HFFc6 (cell line): ENCODE results near the gene VSIG10L2. TPM values are rescaled to one million over a fixed set of nuclear protein-coding genes. Genes with fewer than 3 reads are reported as not detected.

Source experiments
- DNase-seq: peaks from one replicate; pipeline ENCODE4 v3.0.0-alpha.2; 2018
- H3K27ac Mint-ChIP-seq: 2 replicates; pipeline ENCODE4 v1.8.0; 2020; ENCODE audit warnings: mild to moderate bottlenecking, mixed read lengths
- H3K27me3 Mint-ChIP-seq: 2 replicates; pipeline ENCODE4 v1.8.0; 2021; ENCODE audit warnings: mild to moderate bottlenecking, moderate library complexity, mixed read lengths; ENCODE audit not compliant: insufficient read depth
- H3K36me3 Mint-ChIP-seq: 2 replicates; pipeline ENCODE4 v1.8.0; 2021; ENCODE audit warnings: low read depth, mixed read lengths
- H3K4me1 Mint-ChIP-seq: 2 replicates; pipeline ENCODE4 v1.8.0; 2020; ENCODE audit warnings: low read depth, mixed read lengths
- H3K4me3 Mint-ChIP-seq: 2 replicates; pipeline ENCODE4 v1.8.0; 2020; ENCODE audit warnings: mild to moderate bottlenecking, moderate library complexity, mixed read lengths
- H3K9me3 Mint-ChIP-seq: 2 replicates; pipeline ENCODE4 v1.8.0; 2020; ENCODE audit warnings: mild to moderate bottlenecking, mixed read lengths
- total RNA-seq, 6 experiments: library from RNA; stranded (reverse); fragmentation: NEBNext Ultra II Directional; extraction: Animal tissue kit (Norgen Biotek cat#: 25700); gene quantifications; 2 replicates in 1 of 6; 3 replicates in 5 of 6; pipeline ENCODE4 v1.2.3, GENCODE V29; 2021
- TF ChIP-seq, protein P1 (sequence below): fragments of 200-600 bp; sonication (generic); IDR thresholded peaks from 2 replicates; pipeline ENCODE4 v1.5.0; 2021; ENCODE audit warnings: antibody characterized with exemption, mild to moderate bottlenecking

The VSIG10L2 gene
- total RNA-seq, 6 experiments from 2014 or later = not detected

DNA sequence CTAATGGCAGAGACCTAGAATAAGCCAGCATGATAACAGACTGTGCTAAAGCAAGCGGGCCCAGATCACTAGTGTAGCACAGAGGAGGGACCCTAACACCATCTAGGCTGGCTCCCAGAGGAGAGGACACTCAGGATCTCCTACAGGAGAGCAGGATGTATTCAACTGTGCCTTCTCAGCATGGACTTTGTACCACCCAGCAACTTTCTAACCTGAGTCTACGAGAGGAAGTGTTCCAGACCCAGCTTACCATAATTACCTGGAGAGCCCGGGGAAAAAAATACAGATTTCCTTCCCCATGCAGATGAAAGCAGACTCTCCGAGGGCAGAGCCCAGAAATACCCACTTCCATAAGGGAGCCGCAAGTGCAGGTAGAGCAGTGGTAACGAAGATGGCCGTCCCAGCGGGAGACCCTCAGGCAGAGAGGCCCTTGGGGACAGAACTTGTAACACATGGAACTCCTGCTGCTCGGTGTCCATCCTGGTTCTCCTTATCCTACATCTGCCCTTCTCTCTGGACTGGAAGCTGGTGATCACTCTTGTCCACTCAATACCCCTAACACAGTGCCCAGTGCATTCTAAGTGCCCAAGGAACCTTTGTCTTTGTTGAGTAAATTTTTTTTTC, 21.3 kb upstream of the VSIG10L2 start:
- no peak overlapping the region for H3K27ac Mint-ChIP-seq
- no peaks in the 10 kb centered on the region for H3K4me1 Mint-ChIP-seq
- no peaks in the 10 kb centered on the region for H3K36me3 Mint-ChIP-seq
- H3K4me3 Mint-ChIP-seq = no peak overlapping the region
- TF ChIP-seq, protein P1, sequence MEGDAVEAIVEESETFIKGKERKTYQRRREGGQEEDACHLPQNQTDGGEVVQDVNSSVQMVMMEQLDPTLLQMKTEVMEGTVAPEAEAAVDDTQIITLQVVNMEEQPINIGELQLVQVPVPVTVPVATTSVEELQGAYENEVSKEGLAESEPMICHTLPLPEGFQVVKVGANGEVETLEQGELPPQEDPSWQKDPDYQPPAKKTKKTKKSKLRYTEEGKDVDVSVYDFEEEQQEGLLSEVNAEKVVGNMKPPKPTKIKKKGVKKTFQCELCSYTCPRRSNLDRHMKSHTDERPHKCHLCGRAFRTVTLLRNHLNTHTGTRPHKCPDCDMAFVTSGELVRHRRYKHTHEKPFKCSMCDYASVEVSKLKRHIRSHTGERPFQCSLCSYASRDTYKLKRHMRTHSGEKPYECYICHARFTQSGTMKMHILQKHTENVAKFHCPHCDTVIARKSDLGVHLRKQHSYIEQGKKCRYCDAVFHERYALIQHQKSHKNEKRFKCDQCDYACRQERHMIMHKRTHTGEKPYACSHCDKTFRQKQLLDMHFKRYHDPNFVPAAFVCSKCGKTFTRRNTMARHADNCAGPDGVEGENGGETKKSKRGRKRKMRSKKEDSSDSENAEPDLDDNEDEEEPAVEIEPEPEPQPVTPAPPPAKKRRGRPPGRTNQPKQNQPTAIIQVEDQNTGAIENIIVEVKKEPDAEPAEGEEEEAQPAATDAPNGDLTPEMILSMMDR = no peak
- DNase-seq = no peak
- peaks cover 38% of the 10 kb centered on the region for H3K27me3 Mint-ChIP-seq
- no peaks in the 10 kb centered on the region for H3K9me3 Mint-ChIP-seq

DNA sequence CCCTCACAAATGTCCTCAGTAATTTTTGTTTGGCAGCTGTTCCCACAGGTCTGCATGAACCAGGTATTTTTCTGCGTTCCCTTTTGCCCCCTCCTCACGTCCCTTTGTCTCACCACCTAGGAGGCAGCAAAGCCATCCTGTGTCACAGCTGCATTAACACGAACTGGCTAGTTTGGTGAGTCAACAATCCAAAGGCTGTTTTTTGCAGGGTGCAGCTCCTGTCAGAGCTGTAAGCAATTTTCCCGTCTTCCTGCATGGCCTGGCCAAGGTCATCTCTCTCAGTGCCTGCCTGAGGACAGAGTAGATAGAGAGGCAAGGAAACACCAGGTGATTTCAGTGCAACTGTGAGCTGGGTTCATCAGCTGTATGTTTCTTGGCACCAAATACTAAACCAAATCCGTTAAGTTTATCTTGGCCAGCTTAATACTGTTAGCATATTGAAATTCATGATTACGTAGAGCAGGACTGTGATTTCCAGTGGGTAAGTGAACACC, 20.6 kb upstream of the VSIG10L2 start:
- Mint-ChIP-seq H3K36me3 (no peaks in the 10 kb centered on the region), H3K9me3 (no peaks in the 10 kb centered on the region)

DNA sequence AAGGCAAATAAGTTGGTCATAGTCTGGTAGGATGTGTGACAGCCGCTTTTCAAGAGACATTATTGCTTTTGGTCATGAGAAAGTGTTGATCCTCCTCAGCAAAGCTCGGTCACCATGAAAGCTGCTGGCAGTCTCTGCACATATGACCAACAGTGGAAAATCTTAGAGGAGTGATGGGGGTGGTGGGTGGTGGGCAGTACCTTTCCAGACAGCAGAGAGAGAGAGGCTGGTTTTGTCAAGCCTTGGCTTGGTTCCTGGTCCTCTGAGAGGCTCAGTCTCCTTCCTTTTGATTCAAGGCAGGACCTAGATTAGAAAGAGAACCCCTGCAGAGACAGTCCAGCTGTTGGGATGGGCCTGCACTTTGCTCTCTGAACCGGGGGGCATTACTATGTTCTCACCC, 20.0 kb upstream of the VSIG10L2 start:
- H3K27ac Mint-ChIP-seq = no peak overlapping the region
- no peaks in the 10 kb centered on the region for H3K4me1 Mint-ChIP-seq
- DNase-seq = no peak
- H3K4me3 Mint-ChIP-seq = no peak overlapping the region
- TF ChIP-seq, protein P1 = no peak
- H3K36me3 Mint-ChIP-seq = no peaks in the 10 kb centered on the region
- H3K27me3 Mint-ChIP-seq = peaks cover 29% of the 10 kb centered on the region
- H3K9me3 Mint-ChIP-seq = no peaks in the 10 kb centered on the region

More for the DNA sequence above, 20.6 kb upstream of the VSIG10L2 start:
- TF ChIP-seq, protein P1 = no peak
- Mint-ChIP-seq H3K27ac (no peak overlapping the region), H3K4me1 (no peaks in the 10 kb centered on the region), H3K27me3 (peaks cover 30% of the 10 kb centered on the region), H3K4me3 (no peak overlapping the region)
- DNase-seq = no peak

DNA sequence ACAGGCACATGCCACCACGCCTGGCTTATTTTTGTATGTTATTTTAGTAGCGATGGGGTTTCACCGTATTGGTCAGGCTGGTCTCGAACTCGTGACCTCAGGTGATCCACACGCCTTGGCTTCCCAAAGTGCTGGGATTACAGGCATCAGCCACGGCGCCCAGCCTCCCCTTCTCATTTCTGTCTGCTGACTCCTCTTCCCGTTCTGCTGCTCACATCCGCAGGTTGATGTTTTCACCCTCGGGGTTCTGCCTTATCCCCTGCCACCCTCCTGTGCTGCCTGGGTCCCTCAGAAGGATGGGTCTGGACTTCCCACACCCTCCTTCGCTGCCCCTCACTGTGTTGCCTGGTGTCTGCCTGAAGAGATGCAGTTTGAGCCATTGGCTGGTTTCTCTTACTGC, 19.2 kb upstream of the VSIG10L2 start:
- no peak overlapping the region for H3K27ac Mint-ChIP-seq

DNA sequence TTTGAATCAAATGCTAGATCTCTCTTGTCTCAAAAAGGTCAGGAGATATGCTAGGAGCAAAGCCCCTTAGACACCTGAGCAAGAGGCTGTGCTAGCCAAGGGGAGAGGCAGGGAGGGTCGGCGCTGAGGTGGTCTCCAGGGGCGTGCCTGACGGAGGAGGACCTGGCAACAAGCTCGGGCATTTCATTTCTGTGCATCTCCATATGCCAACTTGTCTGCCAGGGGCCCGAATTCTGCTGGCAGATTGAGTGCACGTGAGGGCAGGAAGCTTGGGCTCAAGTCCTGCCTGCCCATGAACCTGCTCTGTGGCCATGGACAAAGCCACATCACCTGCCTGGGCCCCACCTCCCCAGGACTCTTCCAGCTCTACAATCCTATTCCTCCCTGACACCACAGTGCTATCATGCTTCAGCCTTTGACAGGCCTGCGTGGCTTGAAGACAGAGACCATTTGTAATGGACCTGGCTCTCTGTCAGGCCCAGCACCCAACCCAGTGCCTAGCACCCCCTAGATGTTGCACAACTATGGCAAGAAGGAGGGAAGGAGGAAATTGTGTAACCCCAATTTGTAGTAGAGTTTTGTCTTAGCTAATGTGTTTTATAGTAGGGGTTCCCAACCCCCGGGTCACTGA, 16.3 kb upstream of the VSIG10L2 start:
- Mint-ChIP-seq H3K4me1 (no peaks in the 10 kb centered on the region), H3K27ac (no peak overlapping the region), H3K9me3 (no peaks in the 10 kb centered on the region), H3K4me3 (no peak overlapping the region), H3K27me3 (peaks cover 40% of the 10 kb centered on the region), H3K36me3 (no peaks in the 10 kb centered on the region)
- no peak for DNase-seq
- TF ChIP-seq, protein P1 = no peak

More for the DNA sequence above, 19.2 kb upstream of the VSIG10L2 start:
- H3K36me3 Mint-ChIP-seq = no peaks in the 10 kb centered on the region
- H3K4me1 Mint-ChIP-seq = no peaks in the 10 kb centered on the region
- TF ChIP-seq, protein P1 = no peak
- H3K9me3 Mint-ChIP-seq = no peaks in the 10 kb centered on the region
- H3K27me3 Mint-ChIP-seq = peaks cover 36% of the 10 kb centered on the region
- no peak overlapping the region for H3K4me3 Mint-ChIP-seq
- DNase-seq = no peak
